ENCODE data around the gene GPD1.
"Not testable (repeated sequence)": the region's sequence is repeated elsewhere in the genome, so short reads cannot be mapped to it uniquely, and the experiment has no call there.

DNA sequence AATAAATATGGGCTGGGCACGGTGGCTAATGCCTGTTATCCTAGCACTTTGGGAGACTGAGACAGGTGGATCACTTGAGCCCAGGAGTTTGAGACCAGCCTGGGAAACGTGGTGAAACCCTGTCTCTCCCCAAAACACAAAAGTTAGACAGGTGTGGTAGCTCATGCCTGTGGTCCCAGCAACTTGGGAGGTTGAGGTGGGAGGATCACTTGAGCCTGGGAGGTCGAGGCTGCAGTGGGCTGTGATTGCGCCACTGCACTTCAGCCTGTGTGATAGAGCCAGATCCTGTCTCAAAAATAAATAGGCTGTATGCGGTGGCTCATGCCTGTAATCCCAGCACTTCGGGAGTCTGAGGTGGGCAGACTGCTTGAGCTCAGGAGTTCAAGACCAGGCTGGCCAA lies 44.2 kb downstream of the GPD1 start:
- not testable (repeated sequence) for TF ChIP-seq EZH2 (IDR thresholded peaks at IDR 0.05; ENCODE audit: insufficient read depth, poor library complexity, severe bottlenecking); EZH2phosphoT487 (IDR thresholded peaks at IDR 0.05; ENCODE audit: insufficient read depth, low read depth)
